Transverse colon (tissue), 4 donors: ENCODE measurements around the gene PRXL2C.

ENCODE experiments used
- CTCF ChIP-seq, 5 experiments: fragments of 200-600 bp in 3 of 5; fragments of 450-650 bp in 2 of 5; sonication (generic) in 3 of 5; IDR thresholded peaks; 1 replicate in 2 of 5; 2 replicates in 3 of 5; pipeline ENCODE4 v1.5.1; 2016 to 2017; ENCODE audit warnings: antibody characterized with exemption in 5 of 5, inconsistent platforms in 3 of 5, mild to moderate bottlenecking in 2 of 5, moderate library complexity in 1 of 5
- POLR2A ChIP-seq: fragments of 450-650 bp; IDR thresholded peaks from one replicate; pipeline ENCODE4 v1.6.1; 2016; ENCODE audit warnings: antibody characterized with exemption, mild to moderate bottlenecking, moderate library complexity
- POLR2AphosphoS5 ChIP-seq, 3 donors: sonication (generic); formaldehyde crosslinking; IDR thresholded peaks; one replicate each; pipeline ENCODE4 v1.6.1; 2016; ENCODE audit warnings: antibody characterized with exemption in 3 of 3

DNA sequence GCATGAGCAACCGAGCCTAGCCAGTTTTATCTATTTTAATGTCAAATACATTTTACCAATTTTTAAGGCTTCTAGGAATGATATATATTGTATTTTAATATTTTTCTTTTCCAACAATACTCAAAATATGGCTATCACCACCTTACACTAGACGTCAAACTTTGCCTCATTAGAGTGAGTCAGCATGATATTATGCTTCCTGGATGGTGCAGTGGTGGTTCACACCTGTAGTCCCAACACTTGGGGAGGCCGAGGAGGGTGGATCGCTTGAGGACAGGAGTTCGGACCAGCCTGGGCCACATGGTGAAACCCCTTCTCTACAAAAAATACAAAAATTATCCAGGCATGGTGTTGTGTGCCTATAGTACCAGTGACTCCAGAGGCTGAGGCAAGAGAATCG is 28.2 kb downstream of the PRXL2C start:
- TF ChIP-seq CTCF (IDR thresholded peaks at IDR 0.05) (no peak), POLR2A (no peak), POLR2AphosphoS5 (IDR thresholded peaks at IDR 0.05) (no peak)
